ENCODE results near the gene CREM.
"Not testable (repeated sequence)": the region's sequence is repeated elsewhere in the genome, so short reads cannot be mapped to it uniquely, and the experiment has no call there.

Gene CREM

GRCh38 chr10:35126530-35127288 lies at the start of gene CREM:
Gene CREM (plus strand): TSS chr10:35126846. CDS start chr10:35137836, 10,990 bp downstream.
- peak; percentile 100 for DNase-seq

- no peak for DNase-seq
These were observed 47.4 kb upstream of the CREM start for GRCh38 chr10:35079265-35079664.

DNA sequence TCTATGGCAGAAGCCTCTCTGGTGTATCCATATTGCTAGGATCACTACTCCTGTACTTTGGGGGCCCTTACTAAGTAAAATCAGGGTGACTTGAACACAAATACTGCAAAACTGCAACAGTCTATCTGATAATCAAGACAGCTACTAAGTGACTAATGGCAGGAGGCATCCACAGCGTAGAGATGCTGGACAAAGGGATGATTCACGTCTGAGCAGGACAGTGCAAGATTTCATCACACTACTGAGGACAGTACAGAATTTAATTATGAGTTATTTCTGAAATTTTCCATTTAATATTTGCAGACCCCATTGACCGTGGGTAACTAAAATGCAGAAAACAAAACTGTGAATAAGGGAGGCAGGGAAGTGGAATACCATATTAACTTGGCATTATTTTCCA lies 46.9 kb upstream of the CREM start:
- no peak for DNase-seq

DNA sequence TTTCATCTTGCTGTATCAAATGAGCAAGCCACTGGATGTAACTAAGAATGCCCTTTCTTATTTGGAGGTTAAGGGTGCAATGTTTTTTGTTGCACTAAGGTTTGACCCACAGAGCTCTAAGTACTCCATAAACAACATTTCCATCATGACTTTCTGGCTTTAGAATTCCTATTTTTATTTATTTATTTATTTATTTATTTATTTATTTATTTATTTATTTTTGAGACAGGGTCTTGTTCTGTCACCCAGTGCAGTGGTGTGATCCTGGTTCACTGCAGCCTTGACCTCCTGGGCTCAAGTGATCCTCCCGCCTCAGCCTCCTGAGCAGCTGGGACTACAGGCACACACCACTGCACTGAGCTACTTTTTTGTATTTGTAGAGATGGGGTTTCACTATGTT lies 46.4 kb upstream of the CREM start:
- not testable (repeated sequence) for DNase-seq

DNA sequence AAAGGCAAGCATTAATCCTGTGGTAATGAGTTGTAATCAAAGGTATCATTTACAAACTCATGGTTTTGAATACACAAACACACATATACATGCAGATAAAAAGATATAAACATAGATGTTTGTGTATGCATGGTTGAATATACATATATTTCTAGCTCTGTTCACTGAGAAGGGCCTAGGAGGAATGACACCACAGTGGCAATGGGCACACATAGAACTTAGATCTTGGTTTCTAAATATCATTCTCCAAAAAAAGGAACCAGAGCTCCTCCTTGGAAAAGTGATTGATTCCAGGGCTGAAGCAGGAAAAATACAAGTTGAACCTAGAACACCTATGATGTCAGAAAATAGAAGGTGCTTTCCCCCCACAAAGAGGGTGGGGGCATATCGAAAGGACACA lies 43.4 kb upstream of the CREM start:
- no peak for DNase-seq

- no peak for DNase-seq
These were observed 37.0 kb upstream of the CREM start for GRCh38 chr10:35089611-35090161.

DNA sequence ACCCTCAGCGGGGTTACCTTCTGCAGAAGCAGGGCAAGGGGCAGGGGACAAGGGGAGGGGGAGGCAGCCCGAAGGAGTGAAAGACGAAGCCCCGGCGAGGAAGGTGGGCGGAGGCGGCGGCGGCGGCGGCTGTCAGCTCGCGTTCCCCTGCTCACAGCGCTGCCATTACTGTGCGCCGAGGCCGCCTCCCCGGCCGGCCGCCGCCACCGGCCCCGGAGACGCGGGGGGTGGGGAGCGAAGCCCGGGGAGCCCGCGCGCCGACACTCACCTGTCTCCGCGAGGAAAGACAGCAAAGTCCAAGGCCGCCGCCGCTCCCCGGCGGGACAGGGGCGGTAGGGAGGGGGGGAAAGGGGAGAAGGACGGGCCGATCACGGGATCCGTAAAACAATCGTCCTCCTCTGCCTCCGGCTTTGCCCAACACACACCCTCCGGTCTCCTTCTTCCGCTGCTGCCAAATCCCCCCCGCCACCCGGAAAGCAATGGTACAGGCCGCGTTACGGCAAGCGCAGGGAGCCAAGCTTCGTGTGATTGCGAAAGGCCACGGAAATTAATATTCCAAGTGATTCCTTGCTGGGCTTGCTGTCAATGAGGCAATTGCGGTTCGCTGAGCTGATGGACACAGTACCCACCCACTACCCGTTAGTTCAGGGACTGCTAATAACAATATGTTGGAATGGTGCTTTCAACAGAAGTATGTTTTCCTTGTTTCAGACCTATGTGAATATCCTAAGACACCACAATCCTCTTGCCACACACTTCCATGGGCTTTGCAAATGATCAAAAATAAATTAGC lies 36.3 kb upstream of the CREM start, which contains the start of gene CUL2:
Gene CUL2, minus strand, starts transcription at position 180 of the 793 bp plus-strand sequence. CDS start 19,024 bp downstream, outside the sequence.
- DNase-seq: peak; percentile 93

GRCh38 chr10:35091994-35092790 lies 34.5 kb upstream of the CREM start:
- no peak for DNase-seq

DNA sequence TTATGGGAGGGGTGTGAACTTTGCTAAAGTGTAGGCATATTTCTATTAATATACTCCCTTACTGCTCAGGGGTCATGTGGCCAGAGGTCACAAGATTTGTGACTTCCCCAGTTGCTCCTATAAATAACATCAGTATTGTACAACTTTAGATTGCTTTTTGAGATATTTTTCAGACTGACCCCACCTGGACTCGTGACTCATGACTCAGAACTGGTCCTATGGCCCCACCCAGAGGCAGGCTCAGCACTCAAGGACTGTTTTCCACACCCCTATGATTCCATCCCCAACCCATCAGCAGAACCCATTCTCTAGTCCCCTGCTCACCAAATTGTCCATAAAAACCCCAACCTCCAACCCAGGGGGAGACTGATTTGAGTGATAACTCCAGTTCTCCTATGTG lies 33.8 kb upstream of the CREM start:
- DNase-seq: no peak

DNA sequence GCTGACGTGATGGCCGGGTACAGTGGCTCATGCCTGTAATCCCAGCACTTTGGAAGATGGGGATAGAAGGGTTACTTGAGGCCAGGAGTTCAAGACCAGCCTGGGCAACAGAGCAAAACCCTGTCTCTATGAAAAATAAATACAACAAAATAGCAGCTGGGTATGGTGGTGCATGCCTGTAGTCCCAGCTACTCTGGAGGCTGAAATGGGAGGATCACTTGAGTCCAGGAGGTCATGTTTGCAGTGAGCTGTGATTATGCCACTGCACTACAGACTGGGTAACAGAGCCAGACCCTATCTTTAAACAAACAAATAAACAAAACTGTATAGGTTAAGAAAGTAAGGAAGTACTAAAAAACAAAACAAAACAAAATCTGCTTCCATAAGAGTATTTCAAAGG lies 30.3 kb upstream of the CREM start:
- no peak for DNase-seq

- no peak for DNase-seq
These were observed 29.1 kb upstream of the CREM start for GRCh38 chr10:35097510-35097909.

DNA sequence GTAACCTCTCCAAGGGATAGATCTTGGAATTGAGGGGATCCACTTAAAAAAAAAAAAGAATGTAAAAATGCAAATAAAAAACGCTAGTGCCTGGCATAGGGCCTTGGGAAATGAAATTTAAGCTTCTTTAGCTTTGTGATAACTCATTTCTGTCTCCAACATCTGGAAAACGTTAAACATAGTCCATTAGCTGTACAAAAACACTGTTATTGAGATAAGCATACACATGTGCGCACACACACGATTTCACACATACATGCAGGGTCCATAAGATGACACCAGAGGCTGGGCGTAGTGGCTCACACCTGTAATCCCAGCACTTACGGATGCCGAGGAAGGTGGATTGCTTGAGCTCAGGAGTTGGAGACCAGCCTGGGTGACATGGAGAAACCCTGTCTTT lies 22.8 kb upstream of the CREM start:
- no peak for DNase-seq

GRCh38 chr10:35112571-35112970 lies 14.1 kb upstream of the CREM start:
- no peak for DNase-seq

- no peak for DNase-seq
These were observed 7.3 kb upstream of the CREM start for GRCh38 chr10:35119378-35119777.

DNA sequence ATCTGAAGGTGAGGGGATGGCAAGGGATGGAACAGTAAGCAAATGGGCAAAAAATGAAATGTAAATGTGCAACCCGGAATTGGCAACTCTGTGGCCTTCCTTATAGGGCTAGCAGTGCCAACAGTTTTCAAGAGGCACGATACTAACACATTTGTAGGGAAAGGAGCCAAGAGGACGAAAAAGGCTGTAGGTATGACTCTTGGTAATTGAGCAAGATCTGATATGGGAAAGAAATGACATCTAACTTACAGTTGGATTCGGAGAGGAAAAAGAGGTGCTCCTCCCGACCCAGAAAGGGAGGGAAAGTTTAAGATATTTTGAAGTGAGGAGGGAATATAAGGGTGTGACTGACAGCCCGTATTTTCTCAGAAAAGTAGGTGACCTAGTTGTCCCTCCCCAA lies 2.1 kb upstream of the CREM start:
- no peak for DNase-seq

DNA sequence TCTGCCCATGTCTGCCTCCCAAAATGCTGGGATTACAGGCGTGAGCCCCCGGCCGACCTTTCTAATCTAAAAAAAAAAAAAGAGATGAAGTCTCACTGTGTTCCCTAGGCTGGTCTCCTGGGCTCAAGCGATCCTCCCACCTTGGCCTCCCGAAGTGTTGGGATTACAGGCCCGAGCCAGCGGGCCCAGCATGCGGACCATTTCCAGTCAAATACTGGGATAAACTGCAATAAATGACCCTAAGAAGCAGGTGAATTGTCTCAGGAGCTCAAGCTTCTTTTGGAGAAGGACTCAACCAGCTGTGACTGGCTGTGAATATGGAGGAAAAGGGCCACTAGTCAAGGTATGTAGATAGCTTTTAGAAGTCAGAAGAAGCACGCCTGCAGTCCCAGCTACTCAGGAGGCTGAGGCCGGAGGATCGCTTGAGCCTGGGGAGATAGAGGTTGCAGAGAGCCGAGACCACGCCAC lies 550 bp upstream of the CREM start:
- DNase-seq: peak; percentile 7

DNA sequence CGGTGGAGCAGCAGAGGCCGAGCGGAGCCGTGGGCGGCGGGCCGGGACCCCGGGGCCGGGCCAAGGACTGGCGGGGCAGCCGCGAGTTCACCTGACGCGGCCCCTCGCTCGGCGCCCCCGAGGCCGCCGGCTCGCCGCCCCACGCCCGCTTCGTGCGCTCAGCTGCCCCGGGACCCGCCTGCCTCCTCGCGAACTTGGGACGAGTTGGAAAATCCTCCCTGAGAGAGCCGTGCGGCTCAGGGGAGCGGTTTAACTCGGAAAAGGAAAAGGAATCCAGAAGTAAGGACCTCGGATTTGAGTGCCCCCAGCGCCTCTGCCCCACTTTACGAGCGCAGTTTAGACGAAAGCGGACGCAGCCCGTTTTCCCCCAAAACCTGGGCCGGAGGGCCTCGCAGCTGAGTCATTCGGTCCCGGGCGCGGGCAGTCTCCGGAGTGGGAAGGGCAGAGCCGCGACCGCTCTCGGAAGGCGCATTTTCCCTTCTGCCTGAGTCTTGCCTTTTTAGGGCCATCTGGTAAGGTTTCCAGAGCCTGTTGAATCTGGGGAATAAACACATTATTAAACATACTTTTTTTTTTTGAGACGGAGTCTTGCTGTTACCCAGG lies 744 bp downstream of the CREM start:
- DNase-seq: peak; percentile 77

- no peak for DNase-seq
These were observed 2.6 kb downstream of the CREM start for GRCh38 chr10:35129185-35129674.

- no peak for DNase-seq
These were observed 4.0 kb downstream of the CREM start for GRCh38 chr10:35130663-35131062.

DNA sequence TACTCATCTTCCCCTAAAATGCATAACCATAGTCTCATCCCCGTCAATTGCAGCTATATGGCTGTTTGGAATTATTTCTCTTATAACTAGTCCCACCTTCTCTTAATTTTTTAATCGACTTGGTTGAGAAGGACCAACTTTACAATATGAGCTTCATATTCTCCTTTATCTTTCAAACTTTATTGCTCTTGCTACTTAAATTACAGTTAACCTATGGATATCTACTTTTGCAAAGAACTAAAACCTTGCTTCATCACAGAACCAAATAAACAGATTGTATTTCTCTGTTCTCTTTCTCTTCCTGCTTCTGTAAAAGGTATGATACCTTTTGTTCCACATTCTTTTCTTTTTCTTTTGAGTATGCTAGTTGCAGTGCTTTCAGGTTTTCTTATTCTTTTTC lies 6.1 kb downstream of the CREM start:
- no peak for DNase-seq

GRCh38 chr10:35133586-35133985 lies 6.9 kb downstream of the CREM start:
- no peak for DNase-seq

DNA sequence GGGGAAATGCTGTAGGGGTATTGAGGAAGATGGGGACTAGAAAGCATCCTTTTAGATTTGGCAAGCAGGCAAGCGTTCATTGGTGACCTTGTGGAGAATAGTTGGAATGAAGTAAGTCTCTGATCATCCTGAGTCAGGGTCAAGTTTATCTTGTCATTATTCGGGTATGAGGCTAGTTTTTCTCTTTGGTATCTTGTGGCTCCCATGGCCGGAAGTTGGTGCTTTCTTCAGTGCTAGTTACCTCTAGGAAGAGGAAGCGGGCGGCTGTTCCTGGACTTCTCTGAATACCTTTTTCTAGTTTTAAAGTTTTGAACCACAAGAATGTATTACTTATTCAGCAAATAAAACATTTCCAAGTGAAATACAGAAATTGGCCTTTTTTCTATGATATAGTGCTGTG lies 9.2 kb downstream of the CREM start:
- peak; percentile 17 for DNase-seq
